Activated CD8-positive, alpha-beta memory T cell treated with anti-CD3 and anti-CD28 coated beads for 36 hours (primary cell): ENCODE data around the gene LECT2. TPM values are rescaled to one million over a fixed set of nuclear protein-coding genes. Genes with fewer than 3 reads are reported as not detected.

ENCODE experiments used
- total RNA-seq, 2 experiments: library from RNA; stranded (reverse); gene quantifications; one replicate each; pipeline ENCODE4 v1.2.3, GENCODE V29; 2021

LECT2 gene
- total RNA-seq, 2 experiments from 2014 or later, result not detected

Other genes starting within 250 kb of the LECT2 start
- gene SLC25A48, start 120.3 kb downstream of the LECT2 start, total RNA-seq, result not detected
- 1 to 10 TPM; 9.6 to 9.9 TPM for gene IL9, start 59.1 kb downstream of the LECT2 start, total RNA-seq
- under 1 TPM in 1 of 2 experiments, not detected in 1; 0.23 TPM for gene TGFBI, start 74.0 kb upstream of the LECT2 start, total RNA-seq
- 10 to 100 TPM; 19.0 to 19.2 TPM for gene SMAD5, start 177.9 kb upstream of the LECT2 start, total RNA-seq
- not detected for gene SMIM32, start 238.2 kb upstream of the LECT2 start, total RNA-seq